GM12872 (cell line): ENCODE measurements around the gene ATAD2B.

Source experiments
- CTCF ChIP-seq: IDR thresholded peaks from 3 replicates; pipeline ENCODE4 v1.5.1; 2011; ENCODE audit warnings: low read depth, mild to moderate bottlenecking, low read length, moderate library complexity; ENCODE audit not compliant: insufficient read depth

Gene ATAD2B

DNA sequence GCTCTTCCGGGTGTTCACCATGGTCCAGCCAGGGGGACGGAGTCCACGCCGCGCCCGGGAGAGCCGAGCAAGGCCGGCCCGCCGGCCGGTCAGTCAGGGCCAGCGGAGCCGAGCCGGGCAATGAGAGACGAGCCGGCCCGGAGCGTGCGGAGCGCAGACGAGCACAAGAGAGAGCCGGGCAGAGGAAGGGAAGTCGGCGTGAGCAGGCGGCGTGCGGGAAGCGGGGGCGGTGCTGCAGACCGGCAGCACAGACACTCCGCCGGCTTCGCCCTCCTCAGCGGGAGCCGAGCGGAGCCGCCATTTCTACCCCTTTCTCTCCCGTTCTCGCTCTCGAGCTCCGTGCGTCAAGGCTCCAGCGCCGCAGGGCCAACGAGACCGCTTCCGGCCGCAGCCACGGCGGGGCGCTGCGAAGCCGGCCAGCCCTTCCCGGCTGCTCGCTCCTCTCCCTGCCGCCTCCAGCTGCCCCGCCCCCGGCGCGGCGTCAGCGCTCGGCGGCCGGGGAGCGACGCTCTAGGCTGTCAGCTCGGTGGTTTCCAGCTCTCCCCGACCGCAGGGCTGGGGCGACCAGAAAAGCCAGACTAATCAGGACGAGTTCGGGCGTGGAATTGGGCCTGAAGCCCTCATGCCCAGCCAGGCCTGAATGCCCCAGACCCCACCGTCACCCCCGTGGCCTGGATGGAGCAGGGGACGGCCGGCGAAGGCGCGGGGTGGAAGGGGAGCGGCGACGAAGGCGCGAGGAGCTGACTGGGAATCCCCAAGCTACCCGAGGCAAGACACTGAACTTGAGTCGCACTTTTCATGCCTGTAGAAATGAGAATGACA lies at the start of gene ATAD2B:
Gene ATAD2B, minus strand, starts transcription at position 374 of the 822 bp plus-strand sequence. Its CDS starts 353 bp downstream, at position 21.
- TF ChIP-seq CTCF = peak; percentile 82

GRCh38 chr2:23967846-23968245 lies 40.9 kb upstream of the ATAD2B start:
- no peak for TF ChIP-seq CTCF

GRCh38 chr2:23954325-23955014 lies 27.5 kb upstream of the ATAD2B start:
- no peak for TF ChIP-seq CTCF

- no peak for TF ChIP-seq CTCF
These were observed 26.7 kb upstream of the ATAD2B start for GRCh38 chr2:23953625-23954024.

- TF ChIP-seq CTCF = no peak
These were observed 20.4 kb upstream of the ATAD2B start for GRCh38 chr2:23947350-23947749.

DNA sequence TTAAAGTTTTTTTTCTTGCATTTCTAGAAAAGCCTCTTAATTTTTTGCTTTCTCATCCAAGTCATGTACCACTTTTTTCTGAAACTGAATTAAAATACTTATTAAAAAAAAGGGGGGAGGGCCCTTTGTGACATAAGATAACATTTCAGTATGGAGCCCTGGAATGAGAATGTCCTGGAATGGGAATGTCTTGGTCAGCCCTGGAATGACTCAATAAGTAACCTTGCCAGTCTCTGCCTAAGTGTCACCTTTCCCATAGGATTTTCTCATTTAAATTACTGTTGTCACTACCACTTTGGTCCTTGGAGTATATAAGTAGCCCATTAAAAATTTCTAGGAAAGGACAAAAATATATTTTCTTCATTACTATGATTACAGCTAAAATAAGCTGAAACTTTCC lies 18.1 kb upstream of the ATAD2B start:
- no peak for TF ChIP-seq CTCF

DNA sequence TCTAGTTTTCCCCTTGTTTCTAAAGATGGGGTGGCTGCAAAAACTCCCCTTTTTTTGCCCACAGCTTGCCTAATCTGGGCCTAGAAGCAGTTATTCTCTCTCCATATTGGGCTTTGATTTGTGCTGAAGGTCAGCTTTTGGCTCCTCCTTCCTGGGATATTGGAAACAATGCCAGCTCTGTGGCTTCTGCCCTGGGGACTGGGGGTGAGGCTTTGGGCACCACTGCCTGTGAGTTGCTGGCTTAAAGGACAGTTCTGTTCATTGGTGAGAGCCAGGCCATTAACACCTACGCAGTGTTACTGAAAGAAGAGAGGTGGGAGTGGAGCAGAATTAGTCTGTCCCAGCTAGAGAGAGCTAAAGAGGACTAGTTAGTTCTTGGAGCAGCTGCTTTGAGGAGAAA lies 17.6 kb upstream of the ATAD2B start:
- TF ChIP-seq CTCF = no peak
